HG02763 (cell line): ENCODE data around the gene FAM9A.
"Not testable (repeated sequence)": the region's sequence is repeated elsewhere in the genome, so short reads cannot be mapped to it uniquely, and the experiment has no call there.

Experiments
- ATAC-seq: cut with Tn5 transposase; IDR thresholded peaks from one replicate; pipeline ENCODE4 v1.9.1; 2021; ENCODE audit warnings: mild to moderate bottlenecking, moderate library complexity; ENCODE audit not compliant: unreplicated experiment

Gene FAM9A

DNA sequence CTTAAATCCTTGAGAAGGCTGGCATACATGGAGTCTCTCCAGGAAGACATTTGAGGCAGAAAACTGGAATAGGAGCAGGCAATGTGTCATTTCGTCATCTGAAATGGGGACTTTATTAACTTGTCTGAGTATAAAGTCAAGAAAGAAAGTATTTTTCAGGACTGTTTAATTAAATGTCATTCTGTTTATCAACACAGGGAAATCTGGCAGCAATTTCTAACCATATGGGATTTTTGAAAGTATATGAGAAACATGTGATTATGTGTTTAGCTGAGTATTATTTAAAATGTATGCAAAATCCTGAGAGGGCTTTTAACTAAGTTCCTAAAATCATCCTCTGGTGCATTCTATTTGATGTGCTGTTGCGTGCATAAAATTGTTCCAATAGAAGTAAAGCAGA lies 3.9 kb upstream of the FAM9A start:
- ATAC-seq: no peak

DNA sequence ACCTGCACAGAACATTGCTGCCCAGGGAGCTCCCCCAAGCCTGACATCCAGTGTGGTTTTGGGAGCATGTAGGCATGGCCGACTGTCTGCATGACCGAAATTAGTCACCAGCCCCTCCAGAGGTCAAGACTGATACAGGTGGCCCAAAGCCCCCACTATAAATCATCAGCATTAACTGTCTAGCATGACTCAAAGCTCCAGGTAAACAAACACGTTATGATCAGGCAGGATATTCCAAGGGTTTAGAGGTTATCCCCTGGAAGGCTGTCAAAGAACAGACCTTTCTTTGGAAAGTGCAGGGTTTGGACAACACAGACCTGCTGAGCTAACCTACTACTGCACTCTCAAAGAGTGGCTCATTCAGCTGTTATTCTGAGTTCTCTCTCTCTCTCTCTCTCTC lies 2.1 kb upstream of the FAM9A start:
- ATAC-seq: no peak

DNA sequence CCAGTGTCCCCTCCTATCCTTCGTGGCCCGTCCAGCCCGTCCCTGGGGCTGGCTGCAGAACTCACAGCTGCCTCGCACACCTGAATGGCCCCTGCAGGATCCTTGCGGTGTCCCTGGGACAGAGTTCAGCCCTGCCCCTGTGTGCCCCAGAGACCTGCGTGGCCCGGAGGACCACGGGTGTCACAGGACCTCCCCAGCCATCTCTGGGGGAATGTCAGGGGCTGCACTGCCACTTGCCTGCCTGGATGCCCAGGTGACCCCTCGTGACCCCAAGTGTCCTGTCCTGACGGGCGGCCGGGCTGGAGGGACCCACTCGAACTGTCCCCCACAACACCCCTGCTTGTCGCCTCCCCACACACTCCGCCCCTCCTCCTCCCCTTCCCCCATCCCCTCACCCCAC lies 832 bp downstream of the FAM9A start:
- not testable (repeated sequence) for ATAC-seq

DNA sequence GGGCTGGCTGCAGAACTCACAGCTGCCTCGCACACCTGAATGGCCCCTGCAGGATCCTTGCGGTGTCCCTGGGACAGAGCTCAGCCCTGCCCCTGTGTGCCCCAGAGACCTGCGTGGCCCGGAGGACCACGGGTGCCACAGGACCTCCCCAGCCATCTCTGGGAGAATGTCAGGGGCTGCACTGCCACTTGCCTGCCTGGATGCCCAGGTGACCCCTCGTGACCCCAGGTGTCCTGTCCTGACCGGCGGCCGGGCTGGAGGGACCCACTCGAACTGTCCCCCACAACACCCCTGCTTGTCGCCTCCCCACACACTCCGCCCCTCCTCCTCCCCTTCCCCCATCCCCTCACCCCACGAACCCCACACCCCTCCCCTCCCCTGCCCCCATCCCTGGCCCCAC lies 1.9 kb downstream of the FAM9A start:
- not testable (repeated sequence) for ATAC-seq

DNA sequence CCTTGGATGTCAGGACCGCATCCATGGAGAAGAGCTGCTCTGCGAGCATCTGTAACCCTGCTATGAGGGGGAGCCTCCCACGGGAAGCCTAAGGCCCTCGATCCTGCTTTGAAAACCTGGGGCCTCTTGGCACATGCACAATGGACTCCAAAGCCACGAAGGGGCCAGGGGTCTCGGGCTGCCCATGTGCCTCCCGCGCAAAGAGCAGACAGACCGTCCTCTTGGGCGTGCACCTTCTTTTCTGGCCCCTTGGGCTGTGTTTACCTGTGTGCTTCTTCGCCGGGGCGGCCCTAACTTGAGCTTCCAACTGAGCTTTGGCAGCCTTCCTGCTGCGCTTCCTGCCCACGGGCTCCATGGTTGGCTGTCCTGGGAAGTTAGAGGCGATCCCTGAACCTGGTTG lies 2.5 kb downstream of the FAM9A start:
- ATAC-seq: not testable (repeated sequence)

DNA sequence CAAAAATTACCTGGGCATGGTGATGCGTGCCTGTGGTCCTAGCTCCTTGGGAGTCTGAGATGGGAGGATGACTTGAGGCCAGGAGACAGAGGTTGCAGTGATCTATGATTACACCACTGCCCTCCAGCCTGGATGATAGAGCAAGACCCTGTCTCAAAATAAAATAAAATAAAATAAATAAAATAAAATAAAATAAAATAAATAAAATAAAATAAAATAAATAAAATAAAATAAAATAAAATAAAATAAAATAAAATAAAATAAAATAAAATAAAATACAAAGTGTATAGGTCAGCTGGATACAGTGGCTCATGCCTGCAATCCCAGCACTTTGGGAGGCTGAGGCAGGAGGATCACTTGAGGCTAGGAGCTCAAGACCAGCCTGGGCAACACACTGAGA lies 14.1 kb downstream of the FAM9A start:
- not testable (repeated sequence) for ATAC-seq

DNA sequence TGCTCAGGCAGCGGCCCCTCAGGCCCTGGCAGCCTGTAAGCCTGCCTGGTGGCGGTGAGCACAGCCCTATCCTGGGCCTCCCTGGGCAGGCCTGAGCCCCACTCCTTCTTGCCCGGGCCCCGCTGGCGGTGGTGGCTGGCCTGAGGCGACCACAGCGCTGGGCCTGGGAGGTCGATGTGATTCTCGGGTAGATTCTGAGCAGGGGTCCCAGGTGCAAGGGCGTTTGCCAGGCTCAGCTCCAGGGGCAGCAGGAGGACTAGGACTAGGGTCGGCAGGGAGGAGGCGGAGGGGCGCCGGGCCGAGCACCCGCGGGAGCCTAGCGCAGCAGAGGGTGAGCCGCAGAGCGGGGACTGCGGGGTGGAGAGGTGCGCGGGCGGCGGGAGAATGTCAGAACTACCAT lies 17.0 kb downstream of the FAM9A start:
- ATAC-seq: no peak

DNA sequence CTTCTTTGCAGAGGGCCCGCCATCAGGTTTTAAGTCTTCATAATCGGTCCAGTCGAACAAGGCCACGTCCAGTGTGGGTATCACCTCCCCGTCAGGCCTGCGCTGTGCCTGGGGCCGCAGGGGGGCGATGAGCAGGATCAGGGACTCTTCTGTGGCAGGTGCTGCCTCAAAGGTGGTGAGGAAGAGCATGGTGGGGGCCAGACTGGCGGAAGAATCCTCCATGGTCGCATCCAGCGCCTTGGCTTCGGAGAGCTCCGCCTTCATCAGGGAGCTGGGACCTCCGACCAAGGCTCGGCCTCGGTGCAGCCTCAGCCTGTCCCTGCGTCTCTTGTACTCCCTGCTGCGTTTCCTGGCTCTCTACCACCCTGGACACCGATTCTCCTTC lies 17.5 kb downstream of the FAM9A start:
- ATAC-seq: no peak

DNA sequence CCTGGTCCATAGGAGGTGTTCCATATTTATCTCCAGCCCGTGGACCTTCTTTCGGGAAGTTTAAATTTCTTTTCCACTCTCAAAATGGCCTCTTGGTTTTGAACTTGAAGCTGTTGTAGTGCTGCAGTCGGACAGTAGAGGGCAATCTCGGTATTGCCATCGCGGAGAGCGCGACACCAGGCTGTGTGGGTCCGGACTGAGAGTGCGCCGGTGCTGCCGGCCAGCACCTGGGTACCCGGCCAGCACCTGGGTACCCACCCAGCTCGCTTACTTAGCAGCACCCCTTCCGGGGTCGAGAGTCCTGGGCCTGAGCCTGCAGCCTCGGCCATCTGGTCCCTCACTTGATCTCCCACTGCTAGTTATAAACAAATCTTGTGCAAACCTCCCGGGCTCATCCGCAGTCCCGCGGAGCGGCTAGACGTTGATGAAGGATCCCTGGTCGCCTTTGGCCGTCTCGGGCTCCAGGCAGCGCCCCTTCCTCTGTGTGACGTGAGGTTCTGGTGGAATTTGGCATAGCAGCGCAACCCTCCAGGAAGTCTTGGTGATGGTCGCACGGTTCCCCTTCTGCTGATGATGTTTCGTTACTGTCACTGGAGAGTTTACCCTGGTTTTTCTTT lies 18.0 kb downstream of the FAM9A start:
- no peak for ATAC-seq

DNA sequence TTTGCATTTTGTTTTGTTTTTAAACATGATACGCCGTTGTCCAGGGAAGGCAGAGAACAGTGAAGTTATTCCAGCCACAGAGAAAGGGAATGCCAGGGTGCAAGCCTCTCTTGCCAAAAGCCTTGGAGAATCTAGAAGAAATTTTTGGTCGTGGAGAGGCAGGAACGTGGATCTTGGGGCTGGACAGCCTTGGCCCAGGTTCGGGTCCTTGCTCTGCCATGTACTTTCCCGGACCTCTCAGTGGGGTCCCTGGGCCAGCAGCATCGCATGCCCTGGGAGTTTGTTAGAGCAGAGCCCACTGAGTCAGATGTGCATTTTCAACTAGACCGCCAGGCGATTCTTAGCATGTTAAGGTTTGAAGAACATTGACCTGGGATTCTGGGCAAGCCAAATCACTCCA lies 18.6 kb downstream of the FAM9A start:
- ATAC-seq: no peak

DNA sequence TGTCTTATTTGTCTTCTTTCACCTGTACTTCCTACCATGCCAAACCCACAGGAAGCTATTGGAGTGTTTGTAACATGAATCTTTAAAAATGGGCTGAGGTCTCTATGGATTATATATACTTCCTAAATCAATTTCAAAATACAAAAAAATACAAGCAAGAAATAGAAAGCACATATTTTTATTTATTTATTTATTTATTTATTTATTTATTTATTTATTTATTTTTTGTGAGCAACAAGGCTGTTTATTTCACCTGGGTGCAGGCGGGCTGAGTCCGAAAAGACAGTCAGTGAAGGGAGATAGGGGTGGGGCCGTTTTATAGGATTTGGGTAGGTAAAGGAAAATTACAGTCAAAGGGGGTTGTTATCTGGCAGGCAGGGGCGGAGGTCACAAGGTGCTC lies 19.3 kb downstream of the FAM9A start:
- not testable (repeated sequence) for ATAC-seq

DNA sequence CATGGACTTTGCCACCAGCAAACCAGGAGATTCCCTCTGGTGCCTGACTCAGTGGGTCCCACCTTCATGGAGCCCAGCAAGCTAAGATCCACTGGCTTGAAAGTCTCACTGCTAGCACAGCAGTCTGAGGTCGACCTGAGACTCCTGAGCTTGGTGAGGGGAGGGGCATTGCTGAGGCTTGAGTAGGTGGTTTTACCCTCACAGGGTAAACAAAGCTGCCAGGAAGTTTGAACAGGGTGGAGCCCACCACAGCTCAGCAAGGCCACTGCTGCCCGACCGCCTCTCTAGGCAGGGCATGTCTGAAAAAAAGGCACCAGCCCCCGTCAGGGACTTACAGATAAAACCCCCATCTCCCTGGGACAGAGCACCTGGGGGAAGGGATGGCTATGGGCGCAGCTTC lies 28.1 kb downstream of the FAM9A start:
- no peak for ATAC-seq

DNA sequence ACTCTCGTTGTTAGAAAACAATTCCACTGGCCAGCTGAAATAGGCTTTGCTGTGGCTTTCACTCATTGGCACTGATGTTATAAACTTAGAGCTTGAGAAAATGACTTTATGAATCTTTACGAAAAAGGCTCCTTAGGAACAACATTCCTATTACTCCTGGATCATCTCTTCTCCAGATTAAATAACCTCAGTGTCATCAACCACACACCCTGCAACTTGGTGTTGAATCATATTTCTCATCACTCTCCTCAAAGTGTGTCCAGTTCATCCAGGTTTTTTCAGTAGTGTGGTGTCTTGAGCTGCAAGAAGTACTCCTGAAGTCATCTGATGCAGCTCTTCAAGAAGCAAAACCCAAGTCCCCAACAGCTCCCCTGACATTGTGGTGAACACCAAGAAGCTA lies 41.2 kb downstream of the FAM9A start:
- ATAC-seq: no peak

DNA sequence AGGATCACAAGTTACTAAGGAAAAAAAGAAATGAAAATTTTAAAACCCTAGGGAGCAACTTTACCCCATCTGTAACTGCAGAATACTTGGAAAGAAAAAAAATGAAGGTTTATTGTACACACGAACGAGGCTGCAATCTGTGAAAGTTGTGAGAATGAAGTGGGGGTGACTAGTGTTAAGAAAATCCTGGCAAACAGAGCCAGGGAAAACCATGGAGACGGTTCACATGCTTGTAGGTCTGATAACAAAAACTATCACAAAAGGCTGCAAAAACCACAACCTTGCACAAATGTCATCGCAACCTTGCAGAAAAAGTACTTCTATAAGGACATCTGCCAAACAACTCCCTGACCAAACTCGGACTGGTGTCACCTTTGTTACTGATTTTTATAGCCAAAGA lies 42.5 kb downstream of the FAM9A start:
- ATAC-seq: not testable (repeated sequence)

DNA sequence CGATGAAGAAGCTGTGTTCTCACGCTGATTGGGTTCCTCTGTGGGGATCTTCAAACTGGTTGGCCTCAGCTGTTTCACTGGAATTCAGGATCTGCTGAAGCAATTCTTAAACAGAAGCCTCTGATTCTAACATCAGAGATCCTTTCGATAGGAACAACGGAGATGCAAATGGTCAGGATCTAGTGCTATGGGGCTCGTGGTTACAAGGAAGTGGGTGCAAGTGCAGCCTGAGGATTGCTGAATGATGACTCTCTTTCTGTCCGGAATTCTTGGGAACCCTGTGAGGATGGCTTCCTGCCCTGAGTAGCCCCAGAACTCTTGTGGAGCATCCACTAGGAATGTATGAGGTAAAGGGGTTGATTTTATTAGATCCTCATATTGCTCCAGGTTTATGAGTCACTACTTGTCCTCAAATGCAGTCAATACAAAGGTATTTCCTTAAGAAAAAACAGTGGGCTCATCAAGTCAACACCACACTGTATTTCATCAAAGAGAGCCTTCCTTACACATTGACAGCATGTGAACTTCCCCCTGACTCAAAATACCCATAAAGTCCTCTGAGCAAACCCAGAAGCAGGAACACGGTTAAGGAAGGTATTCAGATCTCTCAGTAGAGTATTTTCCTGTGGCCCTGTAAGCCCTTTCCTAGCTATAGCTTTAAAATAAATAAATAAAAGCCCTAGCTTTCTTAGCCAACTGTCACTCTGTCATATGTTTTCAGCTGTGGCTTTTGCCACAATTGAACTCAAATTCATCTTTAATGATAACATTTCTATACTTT lies 43.4 kb downstream of the FAM9A start:
- not testable (repeated sequence) for ATAC-seq

DNA sequence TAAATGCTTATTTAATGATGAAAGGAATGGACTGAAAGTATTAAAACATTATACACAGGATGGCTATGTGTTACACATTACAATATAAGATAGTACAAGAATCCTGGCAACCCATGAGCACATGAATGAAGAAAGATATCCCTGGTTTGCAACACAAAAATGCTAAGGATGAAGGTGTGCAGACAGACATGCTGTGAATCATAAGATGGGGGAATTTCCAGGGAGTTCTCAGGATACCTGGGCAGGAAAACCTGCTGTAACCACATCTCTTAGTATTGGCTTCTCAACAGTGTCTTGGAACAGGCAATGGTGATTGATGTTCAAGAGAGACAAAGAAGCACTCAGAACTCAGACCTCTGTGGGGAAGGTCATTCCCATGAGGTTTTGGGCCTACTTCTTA lies 45.4 kb downstream of the FAM9A start:
- no peak for ATAC-seq

DNA sequence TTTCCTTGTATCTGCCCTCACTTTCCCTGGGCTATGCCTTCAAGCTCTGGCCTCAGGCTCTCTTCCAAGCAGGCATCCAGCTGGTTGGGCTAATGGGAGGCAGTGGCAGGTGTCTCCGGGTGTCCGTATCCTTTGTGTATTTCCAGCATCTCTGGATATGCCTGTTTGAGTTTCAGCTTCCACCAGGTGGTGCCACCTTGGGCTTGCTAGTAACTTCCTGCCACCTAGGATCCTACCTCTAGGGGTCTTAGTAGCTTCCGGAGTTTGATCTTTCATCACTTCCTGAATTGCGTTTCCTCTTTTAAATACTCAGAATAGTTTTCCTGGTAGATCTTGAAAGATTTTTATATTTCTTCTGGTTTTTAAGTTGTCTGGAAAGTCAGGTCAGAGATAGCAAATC lies 46.1 kb downstream of the FAM9A start:
- ATAC-seq: no peak

DNA sequence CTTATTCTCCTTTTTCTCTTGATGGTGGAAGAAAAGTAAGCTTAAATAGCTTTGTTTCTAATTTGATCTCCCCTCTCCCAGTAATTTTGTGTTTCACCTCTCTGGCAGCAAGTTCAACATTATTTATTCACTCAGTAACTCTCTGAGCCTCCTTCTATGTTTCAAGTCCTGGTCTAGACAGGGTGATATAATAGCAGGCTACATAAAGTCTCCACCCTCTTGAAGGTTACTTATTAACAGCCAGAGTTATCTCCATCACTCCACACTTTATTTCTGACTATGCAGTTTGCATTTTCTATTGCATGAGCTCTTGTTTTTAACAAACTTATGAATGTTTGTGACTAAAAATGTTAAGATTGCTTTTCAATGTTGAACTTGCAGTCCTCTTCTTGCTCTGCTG lies 51.5 kb downstream of the FAM9A start:
- ATAC-seq: no peak

DNA sequence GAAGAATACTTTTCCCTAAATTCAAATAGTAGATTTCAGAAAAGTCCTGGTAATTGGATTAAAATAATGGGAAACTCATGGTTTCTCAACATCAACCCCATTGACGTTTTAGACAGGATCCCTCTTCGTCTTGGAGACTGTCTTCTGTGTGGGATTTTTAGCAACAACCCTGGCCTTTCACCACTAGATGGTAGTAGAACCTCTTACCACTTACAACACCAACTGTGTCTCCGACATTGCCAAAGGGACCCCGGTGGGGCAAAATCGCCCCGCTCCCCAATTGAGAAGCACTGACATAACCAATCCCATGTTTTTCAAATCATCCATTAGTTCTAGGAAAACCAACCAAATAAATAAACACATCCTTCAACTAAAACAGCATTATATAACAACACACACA lies 52.3 kb downstream of the FAM9A start:
- no peak for ATAC-seq

DNA sequence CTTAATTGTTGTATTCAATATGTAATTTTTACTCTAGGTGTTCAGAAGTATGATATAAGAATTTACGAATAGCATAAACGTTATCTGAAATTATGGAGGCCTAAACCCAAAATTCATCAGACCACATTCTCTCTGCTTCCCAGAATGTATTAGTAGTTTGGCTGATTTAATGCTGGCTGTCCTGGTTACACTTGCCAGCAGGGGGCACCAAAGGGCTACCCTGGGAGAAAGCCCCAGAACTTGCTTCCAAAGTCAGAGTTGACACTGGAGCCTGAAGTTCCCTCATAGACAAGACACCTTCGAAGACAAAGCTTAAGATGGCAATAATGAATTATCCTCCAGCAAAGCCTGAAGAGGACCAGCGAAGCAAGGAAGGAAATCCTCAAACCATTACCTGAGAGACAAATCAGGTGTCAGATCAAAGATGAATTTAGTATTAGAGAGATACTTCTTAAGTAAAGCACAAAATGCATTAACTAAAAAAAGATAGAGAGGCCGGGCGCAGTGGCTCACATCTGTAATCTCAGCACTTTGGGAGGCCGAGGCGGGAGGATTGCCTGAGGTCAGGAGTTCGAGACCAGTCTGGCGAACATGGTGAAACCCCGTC lies 58.0 kb downstream of the FAM9A start:
- ATAC-seq: no peak

DNA sequence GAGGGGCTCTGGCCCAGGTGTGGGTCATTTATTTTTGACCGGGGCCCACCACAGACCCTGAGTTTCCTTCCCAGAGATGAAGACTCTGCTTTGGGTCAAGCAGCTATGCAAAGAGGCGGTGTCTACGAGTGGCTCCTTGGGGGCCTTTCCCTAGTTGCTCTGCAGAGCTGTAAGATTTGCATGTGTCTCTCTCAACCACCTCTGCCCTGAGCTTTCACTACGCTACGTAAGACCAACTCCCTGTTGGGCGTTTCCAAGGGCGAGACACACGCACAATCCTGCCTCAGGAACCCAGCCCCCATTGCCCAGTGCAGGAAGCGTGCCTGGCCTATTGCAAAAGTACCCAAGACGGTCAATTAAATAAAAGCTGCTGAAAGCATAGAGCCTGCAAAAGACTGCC lies 59.2 kb downstream of the FAM9A start:
- no peak for ATAC-seq
